ENCODE results near the gene IFRD1. TPM values are rescaled to one million over a fixed set of nuclear protein-coding genes. Genes with fewer than 3 reads are reported as not detected.

The IFRD1 gene
- polyA plus RNA-seq, 1 of the 3 experiments (the other 2 are of a cell fraction), result 31.0 TPM

DNA sequence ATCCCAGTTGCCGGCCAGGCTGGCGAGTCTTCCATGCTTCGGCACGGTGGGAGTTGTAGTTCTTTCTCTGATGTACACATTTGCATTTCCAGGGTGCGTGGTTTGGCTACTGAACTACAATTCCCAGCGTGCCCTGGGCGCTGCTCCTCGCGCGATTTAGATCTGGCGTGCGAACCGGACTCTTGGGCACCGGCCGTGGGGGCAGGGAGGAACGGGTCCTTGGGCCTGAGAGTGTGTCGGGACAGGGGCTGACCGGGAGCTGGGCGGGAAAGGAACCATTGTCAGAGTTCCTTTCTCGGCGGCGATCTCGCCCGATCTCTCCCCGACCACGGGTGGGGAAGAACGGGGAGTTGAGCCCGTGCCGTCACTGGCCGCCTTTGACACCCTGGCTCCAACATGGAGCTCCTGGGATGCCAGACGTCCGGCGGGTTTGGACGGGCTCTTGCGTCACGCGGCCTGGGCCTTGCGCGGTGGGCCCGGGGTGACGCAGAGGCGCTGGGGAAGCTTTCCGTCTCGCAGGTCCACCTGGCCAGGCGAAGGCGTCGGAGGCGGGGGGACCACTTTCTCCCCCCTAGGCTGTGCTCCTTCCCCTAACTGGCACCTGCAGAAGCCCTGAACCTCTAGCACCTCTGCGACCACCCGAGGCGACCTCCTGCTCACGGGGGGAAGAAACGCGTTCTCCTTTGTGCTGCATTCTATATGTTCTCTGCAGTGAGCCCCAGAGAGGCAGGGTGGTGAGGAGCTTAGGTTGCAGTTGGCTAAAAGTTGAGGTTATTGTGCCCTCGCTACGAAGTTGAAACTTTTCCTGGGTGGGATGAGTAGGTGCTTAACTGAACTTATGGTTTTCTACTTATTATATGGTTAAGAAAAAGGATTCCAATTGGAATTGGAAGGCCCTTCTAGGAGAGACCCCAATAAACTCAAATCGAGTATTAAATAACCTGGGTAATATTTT lies 824 bp downstream of the IFRD1 start (continued):
- TF ChIP-seq TAF1 (IDR thresholded peaks at IDR 0.05; ENCODE audit: borderline replicate concordance, low read depth, low read length) (peak; percentile 45; the same call in 1 of the 2 replicates), GATA2 (CRISPR knock-in tag; IDR thresholded peaks at IDR 0.05) (peak; percentile 52; the same call in 1 of the 2 replicates), NFIC (IDR thresholded peaks at IDR 0.05; ENCODE audit: borderline replicate concordance) (peak; percentile 52)
- TF ChIP-seq, protein P1, sequence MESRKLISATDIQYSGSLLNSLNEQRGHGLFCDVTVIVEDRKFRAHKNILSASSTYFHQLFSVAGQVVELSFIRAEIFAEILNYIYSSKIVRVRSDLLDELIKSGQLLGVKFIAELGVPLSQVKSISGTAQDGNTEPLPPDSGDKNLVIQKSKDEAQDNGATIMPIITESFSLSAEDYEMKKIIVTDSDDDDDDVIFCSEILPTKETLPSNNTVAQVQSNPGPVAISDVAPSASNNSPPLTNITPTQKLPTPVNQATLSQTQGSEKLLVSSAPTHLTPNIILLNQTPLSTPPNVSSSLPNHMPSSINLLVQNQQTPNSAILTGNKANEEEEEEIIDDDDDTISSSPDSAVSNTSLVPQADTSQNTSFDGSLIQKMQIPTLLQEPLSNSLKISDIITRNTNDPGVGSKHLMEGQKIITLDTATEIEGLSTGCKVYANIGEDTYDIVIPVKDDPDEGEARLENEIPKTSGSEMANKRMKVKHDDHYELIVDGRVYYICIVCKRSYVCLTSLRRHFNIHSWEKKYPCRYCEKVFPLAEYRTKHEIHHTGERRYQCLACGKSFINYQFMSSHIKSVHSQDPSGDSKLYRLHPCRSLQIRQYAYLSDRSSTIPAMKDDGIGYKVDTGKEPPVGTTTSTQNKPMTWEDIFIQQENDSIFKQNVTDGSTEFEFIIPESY (IDR thresholded peaks at IDR 0.05; ENCODE audit: borderline replicate concordance, low read depth), result peak; percentile 100

DNA sequence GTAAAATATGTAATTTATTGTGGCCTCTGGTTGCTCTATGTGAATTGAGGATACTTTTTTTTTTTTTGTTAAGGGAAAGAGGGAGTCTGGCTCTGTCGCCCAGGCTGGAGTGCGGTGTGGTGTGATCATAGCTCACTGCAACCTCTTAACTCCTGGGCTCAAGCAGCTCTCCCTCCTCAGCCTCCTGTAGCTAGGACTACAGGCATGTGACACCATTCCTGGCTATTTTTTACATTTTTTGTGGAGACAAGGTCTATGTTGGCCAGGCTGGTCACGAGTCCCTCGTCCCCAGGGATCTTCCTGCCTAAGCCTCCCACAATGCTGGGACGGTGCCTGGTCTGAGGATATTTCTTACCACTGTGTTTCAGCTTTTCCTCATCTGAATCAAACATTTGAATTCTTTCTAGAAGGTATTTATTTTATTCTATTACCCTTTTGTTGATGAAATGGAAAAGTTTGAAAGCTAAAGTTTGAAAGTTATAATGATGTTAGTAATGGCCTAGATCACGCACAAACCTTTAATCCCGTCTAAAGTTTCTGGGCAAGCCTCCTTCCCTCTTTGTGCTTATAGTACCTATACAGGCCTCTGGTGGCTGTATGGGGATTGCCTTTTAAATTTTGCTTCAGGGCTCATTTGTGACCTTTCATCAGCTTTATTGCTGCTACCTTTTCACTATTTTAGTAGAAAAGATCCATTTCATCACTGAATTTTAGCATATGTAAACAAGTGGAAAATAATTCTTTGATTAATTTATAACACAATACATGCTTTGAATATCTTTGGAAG lies 2.0 kb downstream of the IFRD1 start:
- POLR2A ChIA-PET, result interaction anchor here (0.6 to 3.2 kb wide), 6 partner anchors 8 to 699 kb away, joined by 3 to 26 read pairs (median 6); partner anchors contain the start of gene DOCK4
- Histone ChIP-seq H4K20me1 (ENCODE audit: insufficient read depth) (peaks cover 62% of the 10 kb centered on the region), H3K4me2 (peak overlapping the region; percentile 86), H3F3A (replicated peaks; ENCODE audit: insufficient read depth) (peaks cover 22% of the 10 kb centered on the region), H3K79me2 (ENCODE audit: insufficient read depth) (peaks cover 69% of the 10 kb centered on the region), H3K4me1 (ENCODE audit: control insufficient read depth in 1 of 2, insufficient read depth in 2 of 2, low read depth in 1 of 2, low read length in 1 of 2) (peaks cover 14 to 24% of the 10 kb centered on the region in 2 experiments; a peak in 3 of 4 replicates), H3K9ac (peak overlapping the region; percentile 99), H3K27me3 (ENCODE audit: insufficient read depth) (no peaks in the 10 kb centered on the region), H3K4me3 (ENCODE audit: low read depth in 2 of 2, low read length in 1 of 2) (peak overlapping the region; percentile 99 to 100), H3K36me3 (replicated peaks in 1 of 2; ENCODE audit: control insufficient read depth in 1 of 2, insufficient read depth in 2 of 2, low read length in 1 of 2) (peaks cover 21 to 22% of the 10 kb centered on the region in 2 experiments), H2AFZ (ENCODE audit: low read depth) (no peak overlapping the region), H3K27ac (ENCODE audit: low read depth in 2 of 2, low read length in 1 of 2) (peak overlapping the region; percentile 95 to 99), H3K9me2 (no peaks in the 10 kb centered on the region), H3K9me3 (no peaks in the 10 kb centered on the region)
- DNase-seq, result peak; percentile 20
- WGBS (ENCODE audit: low lambda C conversion rate), result 22% methylated on average over 7 of the region's 7 CpGs
- TF ChIP-seq RAD21 (IDR thresholded peaks at IDR 0.05; ENCODE audit: low read length), result peak; percentile 24; the same call in 1 of the 2 replicates
- TF ChIP-seq, protein P2, sequence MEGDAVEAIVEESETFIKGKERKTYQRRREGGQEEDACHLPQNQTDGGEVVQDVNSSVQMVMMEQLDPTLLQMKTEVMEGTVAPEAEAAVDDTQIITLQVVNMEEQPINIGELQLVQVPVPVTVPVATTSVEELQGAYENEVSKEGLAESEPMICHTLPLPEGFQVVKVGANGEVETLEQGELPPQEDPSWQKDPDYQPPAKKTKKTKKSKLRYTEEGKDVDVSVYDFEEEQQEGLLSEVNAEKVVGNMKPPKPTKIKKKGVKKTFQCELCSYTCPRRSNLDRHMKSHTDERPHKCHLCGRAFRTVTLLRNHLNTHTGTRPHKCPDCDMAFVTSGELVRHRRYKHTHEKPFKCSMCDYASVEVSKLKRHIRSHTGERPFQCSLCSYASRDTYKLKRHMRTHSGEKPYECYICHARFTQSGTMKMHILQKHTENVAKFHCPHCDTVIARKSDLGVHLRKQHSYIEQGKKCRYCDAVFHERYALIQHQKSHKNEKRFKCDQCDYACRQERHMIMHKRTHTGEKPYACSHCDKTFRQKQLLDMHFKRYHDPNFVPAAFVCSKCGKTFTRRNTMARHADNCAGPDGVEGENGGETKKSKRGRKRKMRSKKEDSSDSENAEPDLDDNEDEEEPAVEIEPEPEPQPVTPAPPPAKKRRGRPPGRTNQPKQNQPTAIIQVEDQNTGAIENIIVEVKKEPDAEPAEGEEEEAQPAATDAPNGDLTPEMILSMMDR (IDR thresholded peaks at IDR 0.05), result peak; percentile 51
- no peak for TF ChIP-seq POLR2AphosphoS5 (IDR thresholded peaks at IDR 0.05; ENCODE audit: low read depth, low read length)
- peak; percentile 5; the same call in 1 of the 2 replicates for TF ChIP-seq MXI1 (IDR thresholded peaks at IDR 0.05; ENCODE audit: low read depth, low read length)
- TF ChIP-seq SMC3 (IDR thresholded peaks at IDR 0.05; ENCODE audit: low read depth, low read length), result 0 out of 2 replicates have a peak, but pooled peaks have one; percentile 6
- CTCF ChIA-PET, result interaction anchor here (0.7 to 2.0 kb wide), 13 partner anchors 9 to 689 kb away, joined by 3 to 11 read pairs (median 3); partner anchors contain the start of gene LSMEM1
